Activated CD4-positive, alpha-beta T cell treated with anti-CD3 and anti-CD28 coated beads for 4 hours (primary cell): Measurements from ENCODE around the gene PRR23E.

Source experiments
- DNase-seq, 2 donors: peaks; one replicate each; pipeline ENCODE4 v3.0.0-alpha.2; 2020

PRR23E gene

DNA sequence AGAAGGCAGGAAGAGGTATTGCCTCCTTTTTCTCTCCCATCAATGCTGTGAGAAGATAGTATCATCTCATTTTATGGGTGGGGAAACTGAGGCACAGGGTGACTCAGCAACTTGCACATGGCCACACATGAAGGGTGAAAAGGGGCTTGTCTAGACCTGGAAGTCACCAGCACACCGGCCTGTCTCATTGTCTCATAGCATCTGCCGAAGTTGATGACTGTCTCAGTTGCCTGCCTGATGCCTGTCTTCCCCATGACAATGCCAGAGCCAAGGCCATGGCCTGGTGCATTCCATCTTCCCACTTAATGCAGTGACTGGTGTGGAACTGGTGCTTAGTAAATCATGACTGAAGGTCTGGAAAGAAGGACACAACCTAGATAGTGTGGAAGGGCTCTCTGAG, 27.9 kb upstream of the PRR23E start:
- no peak for DNase-seq

DNA sequence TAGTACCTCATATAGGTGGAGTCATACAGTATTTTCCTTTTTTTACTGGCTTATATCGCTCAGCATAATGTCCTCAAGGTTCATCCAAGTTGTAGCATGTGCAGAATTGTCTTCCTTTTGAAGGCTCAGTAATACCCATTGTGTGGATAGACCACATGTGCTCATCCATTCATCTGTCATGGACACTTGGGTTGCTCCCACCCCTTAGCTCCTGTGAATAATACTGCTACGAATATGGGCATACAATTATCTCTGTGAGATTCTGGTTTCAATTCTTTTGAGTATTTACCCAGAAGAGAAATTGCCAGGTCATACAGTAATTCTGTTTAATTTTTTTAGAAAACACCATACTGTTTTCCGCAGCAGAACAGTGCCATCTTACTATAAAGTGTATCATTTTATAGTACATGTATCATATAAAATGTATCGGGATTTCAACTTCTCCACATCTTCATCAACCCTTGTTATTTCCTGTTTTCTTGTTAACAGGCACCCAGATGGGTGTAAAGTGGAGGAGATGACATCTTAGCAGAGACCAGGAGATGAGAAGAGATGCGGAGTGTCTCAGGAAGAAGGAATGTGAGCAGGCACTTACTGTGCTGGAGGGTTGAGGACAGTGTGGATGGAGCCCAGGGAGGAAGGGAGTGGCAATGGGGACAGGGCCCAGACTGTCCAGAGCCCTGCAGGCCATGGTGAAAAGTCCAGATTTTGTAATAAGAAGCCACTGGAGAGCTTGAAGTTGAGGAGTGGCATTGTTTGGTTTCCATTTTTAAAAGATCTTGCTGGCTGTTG, 27.0 kb upstream of the PRR23E start:
- DNase-seq, result no peak

DNA sequence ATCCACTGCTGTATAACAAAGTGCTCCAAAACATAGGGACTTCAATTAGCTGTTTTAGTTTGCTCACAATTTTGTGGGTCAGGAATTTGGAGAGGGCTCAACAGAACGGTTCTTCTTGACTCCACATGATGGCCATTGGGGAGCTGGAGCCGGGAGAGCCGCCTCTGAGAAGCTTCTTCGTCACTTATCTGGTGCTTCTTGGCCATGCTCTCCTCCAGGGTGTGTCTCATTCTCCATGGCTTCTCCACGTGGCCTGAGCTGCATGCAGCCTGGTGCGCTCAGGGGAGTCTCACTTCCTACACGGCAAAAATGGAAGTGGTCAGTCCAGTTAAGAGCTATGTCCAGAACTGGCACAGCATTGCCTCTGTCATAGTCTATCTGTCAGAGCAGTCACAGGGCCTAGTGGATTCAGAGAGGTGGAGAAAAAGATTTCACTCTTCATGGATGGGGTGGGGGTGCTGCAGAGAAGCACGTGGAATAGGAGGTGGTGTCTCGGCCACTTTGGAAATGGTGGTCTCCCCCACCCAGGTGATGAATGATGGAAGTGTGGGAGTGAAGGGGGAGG, 26.3 kb upstream of the PRR23E start:
- DNase-seq, result no peak

- no peak for DNase-seq
These were observed 25.5 kb upstream of the PRR23E start for GRCh38 chr3:127167315-127168043.

- no peak for DNase-seq
These were observed 24.7 kb upstream of the PRR23E start for GRCh38 chr3:127168271-127168670.

- DNase-seq, result no peak
These were observed 22.1 kb upstream of the PRR23E start for GRCh38 chr3:127170814-127171213.

- DNase-seq, result no peak
These were observed 21.6 kb upstream of the PRR23E start for GRCh38 chr3:127171320-127171719.

DNA sequence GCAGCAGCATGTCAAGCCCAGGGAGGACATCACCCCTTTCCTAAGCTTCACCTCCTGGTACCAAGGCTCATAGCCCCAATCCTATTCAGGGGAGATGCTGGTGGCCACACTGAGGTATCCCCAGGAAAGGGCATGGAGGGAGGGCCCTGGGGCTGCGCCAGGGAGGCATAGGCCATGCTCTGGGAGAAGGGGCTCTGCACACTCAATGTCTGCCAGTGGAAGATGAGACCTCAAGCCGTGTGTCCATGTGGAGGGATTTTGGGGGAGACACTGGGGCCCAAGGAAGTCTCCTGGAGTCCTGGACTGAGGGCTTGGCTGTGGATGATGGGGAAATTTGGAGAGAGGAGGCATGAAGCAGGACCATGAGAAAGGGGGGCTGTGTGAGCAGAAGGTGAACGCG, 21.2 kb upstream of the PRR23E start:
- no peak for DNase-seq

GRCh38 chr3:127172211-127172610, 20.7 kb upstream of the PRR23E start:
- no peak for DNase-seq

GRCh38 chr3:127172781-127173515, 20.0 kb upstream of the PRR23E start:
- no peak for DNase-seq

GRCh38 chr3:127173516-127174166, 19.3 kb upstream of the PRR23E start:
- no peak for DNase-seq

- no peak for DNase-seq
These were observed 18.6 kb upstream of the PRR23E start for GRCh38 chr3:127174284-127174683.

DNA sequence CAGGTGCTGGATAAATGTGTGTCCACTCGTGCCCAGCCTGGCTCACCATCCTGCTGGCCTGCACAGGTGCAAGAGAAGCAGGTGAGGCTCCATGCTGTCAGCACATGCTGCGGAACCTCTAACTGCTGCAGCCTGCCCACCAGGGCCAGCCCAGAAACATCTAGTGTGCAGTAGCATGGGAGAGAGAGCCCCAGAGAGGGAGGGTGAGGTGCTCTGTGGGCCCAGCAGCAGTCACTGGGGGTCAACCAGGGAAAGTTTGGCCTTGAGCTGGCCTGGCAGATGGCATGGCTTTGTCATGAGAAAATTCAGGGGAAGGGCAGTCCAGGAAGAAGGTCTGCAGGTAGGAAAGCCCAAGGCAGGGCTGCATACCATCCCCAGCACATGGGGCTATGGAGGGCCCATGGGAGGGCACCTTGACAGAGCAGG, 18.2 kb upstream of the PRR23E start:
- no peak for DNase-seq

- DNase-seq, result no peak
These were observed 17.7 kb upstream of the PRR23E start for GRCh38 chr3:127175272-127175671.

GRCh38 chr3:127177226-127177625, 15.7 kb upstream of the PRR23E start:
- DNase-seq, result no peak

- DNase-seq, result no peak
These were observed 12.1 kb upstream of the PRR23E start for GRCh38 chr3:127180859-127181258.

DNA sequence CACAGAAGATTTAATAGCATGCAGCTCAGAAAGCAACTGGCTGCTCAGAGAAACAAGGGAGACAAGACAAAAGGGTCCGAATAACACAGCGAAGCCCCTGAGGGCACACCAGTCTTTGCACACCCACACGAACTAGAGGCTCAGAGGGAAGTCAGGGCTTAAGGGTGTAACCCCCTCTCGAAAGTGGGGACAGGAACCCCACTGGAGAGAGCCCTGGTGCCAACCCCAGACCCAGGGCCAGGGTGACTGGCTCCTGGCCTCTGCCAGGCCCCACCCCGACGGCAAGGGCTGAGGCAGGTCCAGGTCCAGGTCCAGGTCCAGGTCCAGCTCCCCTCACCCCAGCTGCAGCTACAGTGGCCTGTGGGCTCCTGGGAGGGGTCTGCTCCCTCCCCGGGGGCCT, 10.5 kb upstream of the PRR23E start:
- no peak for DNase-seq

DNA sequence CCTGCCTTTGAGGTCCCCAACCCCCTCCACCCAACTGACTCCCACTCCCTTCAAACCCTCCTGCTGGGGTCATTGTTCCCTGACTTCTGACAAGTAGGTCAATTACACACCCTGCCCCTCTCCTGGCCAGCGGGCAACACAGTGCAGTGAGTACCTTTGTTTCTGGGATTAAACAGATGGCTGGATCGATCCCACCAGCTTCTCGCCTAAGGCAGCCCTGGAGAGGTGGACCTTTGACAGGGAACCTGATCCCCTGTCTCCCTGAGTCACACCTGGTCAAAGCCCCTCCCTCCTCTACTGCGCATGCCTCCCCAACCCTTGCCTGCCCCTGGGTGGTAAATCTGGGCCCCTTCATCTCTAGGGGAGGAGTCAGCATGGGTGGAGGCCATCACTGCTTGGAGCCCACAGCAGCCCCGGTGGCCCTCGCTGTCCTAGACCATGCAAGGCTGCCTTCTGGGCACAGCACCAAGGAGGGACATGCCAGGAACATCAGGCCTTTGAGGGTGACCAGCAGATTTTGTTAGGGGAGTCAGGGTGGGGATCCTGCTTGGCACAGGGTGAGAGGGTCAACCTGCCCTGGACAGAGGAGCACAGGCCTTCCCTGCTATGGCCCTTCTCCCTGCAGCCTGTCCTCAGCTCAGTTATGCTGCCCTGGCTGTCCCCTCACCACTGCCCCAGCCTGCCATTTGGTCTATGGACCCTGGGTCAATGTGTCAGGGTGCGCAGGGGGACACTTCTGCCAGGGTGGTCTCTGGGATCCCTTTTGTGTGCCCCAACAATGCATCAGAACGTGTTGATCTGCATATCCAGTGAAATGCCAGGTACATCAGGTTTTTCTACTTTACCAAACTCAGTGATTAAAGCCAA, 9.8 kb upstream of the PRR23E start:
- no peak for DNase-seq

GRCh38 chr3:127183931-127184869, 8.7 kb upstream of the PRR23E start:
- DNase-seq, result no peak

- no peak for DNase-seq
These were observed 8.1 kb upstream of the PRR23E start for GRCh38 chr3:127184870-127185216.

DNA sequence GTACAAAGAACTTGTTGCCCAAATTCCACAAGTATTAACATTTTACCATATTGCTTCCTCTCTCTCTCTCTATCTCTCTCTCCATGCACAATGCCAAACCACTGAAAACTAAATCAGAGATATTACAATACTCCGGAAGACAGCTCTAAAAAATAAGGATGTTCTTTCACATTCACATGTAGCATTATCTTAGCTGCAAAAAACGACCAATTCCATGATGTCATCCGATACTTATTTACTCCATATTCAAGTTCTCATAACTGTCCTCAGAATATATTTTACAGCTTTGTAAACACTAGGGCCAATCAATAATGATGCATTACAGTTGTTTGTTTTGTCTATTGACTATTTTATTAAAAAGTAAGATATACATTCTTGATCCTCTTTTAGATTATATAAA, 7.7 kb upstream of the PRR23E start:
- no peak for DNase-seq
